OCI-LY7 (cell line): ENCODE data around the gene REEP6. TPM values are rescaled to one million over a fixed set of nuclear protein-coding genes. Genes with fewer than 3 reads are reported as not detected.

Experiments
- BruUV-seq: library from RNA; stranded (reverse); fragments of 400-500 nt; replicated peaks from 2 replicates; lab custom pipeline; 2021; lab: Mats Ljungman, UMichigan
- CTCF ChIA-PET: fragments of 300-600 bp; sonication (Branson Sonifier 250); formaldehyde crosslinking; loops from one replicate; lab custom pipeline; 2022; ENCODE audit warnings: antibody characterized with exemption; ENCODE audit not compliant: unreplicated experiment; lab: Charles Lee
- POLR2A ChIA-PET: fragments of 300-600 bp; sonication (Branson Sonifier 250); formaldehyde crosslinking; loops from one replicate; lab custom pipeline; 2022; ENCODE audit warnings: antibody characterized with exemption; lab: Charles Lee
- DNase-seq: peaks from one replicate; pipeline ENCODE4 v3.0.0-alpha.2; 2015; ENCODE audit warnings: low spot score
- H2AFZ ChIP-seq: fragments of 200-600 bp; sonication (generic), shearing (Covaris generic); 2 replicates; pipeline ENCODE4 v1.6.1; 2014; ENCODE audit warnings: mild to moderate bottlenecking, antibody characterized with exemption, low read length, moderate library complexity
- H3K27ac ChIP-seq: fragments of 200-600 bp; sonication (generic); 2 replicates; pipeline ENCODE4 v1.5.1; 2014; ENCODE audit warnings: mixed run types, low read depth, mild to moderate bottlenecking, moderate library complexity, low read length, inconsistent platforms; ENCODE audit not compliant: poor library complexity, severe bottlenecking
- H3K36me3 ChIP-seq: fragments of 200-600 bp; sonication (generic); 2 replicates; pipeline ENCODE4 v1.6.1; 2014; ENCODE audit warnings: mild to moderate bottlenecking, antibody characterized with exemption, low read length, moderate library complexity, mixed read lengths; ENCODE audit not compliant: insufficient read depth
- H3K4me1 ChIP-seq: fragments of 200-600 bp; sonication (generic); 2 replicates; pipeline ENCODE4 v1.5.1; 2014; ENCODE audit warnings: mild to moderate bottlenecking, low read length; ENCODE audit not compliant: insufficient read depth, poor library complexity, severe bottlenecking
- H3K4me2 ChIP-seq: fragments of 200-600 bp; sonication (generic); 2 replicates; pipeline ENCODE4 v1.6.1; 2014; ENCODE audit warnings: mild to moderate bottlenecking, low read length
- H3K4me3 ChIP-seq: fragments of 200-600 bp; sonication (generic); 2 replicates; pipeline ENCODE4 v1.5.1; 2014; ENCODE audit warnings: mild to moderate bottlenecking, low read depth, low read length; ENCODE audit not compliant: poor library complexity, severe bottlenecking
- H3K79me2 ChIP-seq: fragments of 200-600 bp; sonication (generic); 2 replicates; pipeline ENCODE4 v1.6.1; 2016; ENCODE audit warnings: low read depth, mild to moderate bottlenecking, low read length, moderate library complexity, mixed read lengths; ENCODE audit not compliant: insufficient read depth
- H3K9me2 ChIP-seq: fragments of 200-600 bp; sonication (generic); 2 replicates; pipeline ENCODE4 v1.6.1; 2016; ENCODE audit warnings: mild to moderate bottlenecking, low read length, mixed read lengths; ENCODE audit not compliant: insufficient read depth
- H3K9me3 ChIP-seq: fragments of 200-600 bp; sonication (generic); 2 replicates; pipeline ENCODE4 v1.6.1; 2014; ENCODE audit warnings: mild to moderate bottlenecking, mixed run types, low read length, mixed read lengths
- H4K20me1 ChIP-seq: fragments of 200-600 bp; sonication (generic); 2 replicates; pipeline ENCODE4 v1.6.1; 2014; ENCODE audit warnings: mild to moderate bottlenecking, antibody characterized with exemption, low read length, moderate library complexity, mixed read lengths; ENCODE audit not compliant: insufficient read depth
- EZH2phosphoT487 ChIP-seq: fragments of 200-600 bp; sonication (generic); IDR thresholded peaks from 2 replicates; pipeline ENCODE4 v1.6.1; 2018; ENCODE audit warnings: low read depth, borderline replicate concordance, mild to moderate bottlenecking, mixed run types, antibody characterized with exemption, low read length, moderate library complexity, mixed read lengths
- intact Hi-C: fragments of 100-400 bp; cut with micrococcal nuclease; formaldehyde crosslinking; loops from one replicate; pipeline ENCODE4 v1.10.0; 2022; ENCODE audit not compliant: unreplicated experiment
- total RNA-seq, 2 experiments: library from RNA; depleted of rRNA in 1 of 2; stranded (reverse); fragments of >200 nt in 1 of 2; shearing (Covaris generic) in 1 of 2; gene quantifications; 2 replicates each; pipeline ENCODE4 v1.2.3, GENCODE V29; 2014 to 2022
- TF ChIP-seq, protein P1 (sequence below): fragments of 200-600 bp; sonication (generic); conservative IDR thresholded peaks from 2 replicates; pipeline ENCODE4 v1.5.1; 2014; ENCODE audit warnings: mild to moderate bottlenecking, antibody characterized with exemption, low read length, moderate library complexity, mixed read lengths

The REEP6 gene
- total RNA-seq, 2 experiments from 2014 or later: 1.3 to 3.6 TPM

DNA sequence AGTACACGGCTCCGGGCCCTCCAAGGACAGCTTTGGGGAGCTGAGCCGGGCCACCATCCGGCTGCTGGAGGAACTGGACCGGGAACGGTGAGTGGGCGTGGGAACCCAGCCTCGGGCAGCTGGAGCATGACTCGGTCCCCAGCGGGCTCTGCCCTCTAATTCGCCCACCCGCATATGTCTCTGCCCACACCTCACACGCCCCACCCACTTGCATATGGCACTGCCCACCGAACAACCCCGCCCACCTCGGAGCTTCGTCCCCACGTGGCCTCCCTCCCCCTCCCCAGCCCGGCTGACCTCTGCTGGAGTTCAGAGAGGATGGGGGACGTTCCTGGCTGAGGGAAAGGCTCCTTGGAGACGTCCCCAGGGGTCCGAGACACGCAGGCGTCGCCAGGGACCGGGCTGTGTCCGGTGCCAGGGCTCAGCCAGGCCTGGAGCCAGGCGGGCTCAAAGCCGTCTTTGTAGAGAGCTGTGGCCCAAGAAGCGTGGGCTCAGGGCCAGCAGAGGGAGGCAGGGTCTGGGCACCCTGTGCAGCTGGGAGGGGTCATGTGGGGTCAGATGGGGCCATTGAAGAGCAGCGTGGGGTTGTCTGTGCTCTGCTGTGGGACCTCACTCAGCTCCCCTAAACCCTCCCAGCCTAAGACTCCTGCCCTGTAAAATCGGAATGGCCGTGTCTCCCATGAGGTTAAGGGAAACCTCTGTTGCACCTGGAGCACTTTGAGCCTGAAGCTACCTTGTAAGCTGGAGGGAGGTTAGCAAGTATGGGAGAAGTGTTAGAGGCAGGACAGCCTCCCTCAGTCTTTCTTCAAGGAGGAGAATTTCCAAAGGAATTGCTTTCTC, 37.2 kb upstream of the REEP6 start:
- DNase-seq: no peak
- no TSS peak for BruUV-seq
- peak overlapping the region; percentile 9 for H3K27ac ChIP-seq
- H3K9me3 ChIP-seq: no peaks in the 10 kb centered on the region
- peaks cover 40% of the 10 kb centered on the region for H3K4me1 ChIP-seq
- ChIA-PET POLR2A (interaction anchor here (1.1 kb wide), 1 partner anchor 9 kb away, joined by 6 read pairs; no protein-coding TSS in a partner anchor), CTCF (no interaction called here)
- no peaks in the 10 kb centered on the region for H4K20me1 ChIP-seq
- no peak overlapping the region for H3K4me3 ChIP-seq
- intact Hi-C loops: no loop called here
- TF ChIP-seq, protein P1, sequence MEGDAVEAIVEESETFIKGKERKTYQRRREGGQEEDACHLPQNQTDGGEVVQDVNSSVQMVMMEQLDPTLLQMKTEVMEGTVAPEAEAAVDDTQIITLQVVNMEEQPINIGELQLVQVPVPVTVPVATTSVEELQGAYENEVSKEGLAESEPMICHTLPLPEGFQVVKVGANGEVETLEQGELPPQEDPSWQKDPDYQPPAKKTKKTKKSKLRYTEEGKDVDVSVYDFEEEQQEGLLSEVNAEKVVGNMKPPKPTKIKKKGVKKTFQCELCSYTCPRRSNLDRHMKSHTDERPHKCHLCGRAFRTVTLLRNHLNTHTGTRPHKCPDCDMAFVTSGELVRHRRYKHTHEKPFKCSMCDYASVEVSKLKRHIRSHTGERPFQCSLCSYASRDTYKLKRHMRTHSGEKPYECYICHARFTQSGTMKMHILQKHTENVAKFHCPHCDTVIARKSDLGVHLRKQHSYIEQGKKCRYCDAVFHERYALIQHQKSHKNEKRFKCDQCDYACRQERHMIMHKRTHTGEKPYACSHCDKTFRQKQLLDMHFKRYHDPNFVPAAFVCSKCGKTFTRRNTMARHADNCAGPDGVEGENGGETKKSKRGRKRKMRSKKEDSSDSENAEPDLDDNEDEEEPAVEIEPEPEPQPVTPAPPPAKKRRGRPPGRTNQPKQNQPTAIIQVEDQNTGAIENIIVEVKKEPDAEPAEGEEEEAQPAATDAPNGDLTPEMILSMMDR: no peak
- no peak for TF ChIP-seq EZH2phosphoT487
- H3K79me2 ChIP-seq: no peaks in the 10 kb centered on the region
- H2AFZ ChIP-seq: no peak overlapping the region
- no peaks in the 10 kb centered on the region for H3K9me2 ChIP-seq
- no peak overlapping the region for H3K4me2 ChIP-seq
- H3K36me3 ChIP-seq: no peaks in the 10 kb centered on the region

DNA sequence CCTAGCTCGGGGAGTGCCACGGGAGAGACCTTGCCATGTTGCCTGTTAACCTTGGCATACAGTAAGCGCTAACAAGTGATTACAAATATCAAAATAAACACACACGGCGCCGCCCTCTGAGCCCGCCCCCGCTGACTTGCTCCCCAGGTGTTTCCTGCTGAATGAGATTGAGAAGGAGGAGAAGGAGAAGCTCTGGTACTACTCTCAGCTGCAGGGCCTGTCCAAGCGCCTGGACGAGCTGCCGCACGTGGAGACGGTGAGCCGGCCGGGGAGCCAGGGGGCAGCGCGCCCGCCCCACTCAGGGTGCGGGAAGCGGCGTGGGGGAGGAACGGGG, 36.0 kb upstream of the REEP6 start:
- POLR2A ChIA-PET: no interaction called here
- no TSS peak for BruUV-seq
- intact Hi-C loops: loop anchor here (1.0 kb wide), 1 partner anchor 24 kb away; the partner anchor contains the start of gene C19orf25

More for the DNA sequence above, 36.0 kb upstream of the REEP6 start:
- H2AFZ ChIP-seq: no peak overlapping the region
- peak overlapping the region; percentile 59 for H3K27ac ChIP-seq
- CTCF ChIA-PET: no interaction called here
- no peaks in the 10 kb centered on the region for H3K9me3 ChIP-seq
- no peak for DNase-seq
- no peaks in the 10 kb centered on the region for H4K20me1 ChIP-seq
- peaks cover 31% of the 10 kb centered on the region for H3K4me1 ChIP-seq
- H3K9me2 ChIP-seq: no peaks in the 10 kb centered on the region
- no peaks in the 10 kb centered on the region for H3K79me2 ChIP-seq
- TF ChIP-seq, protein P1: no peak
- no peak for TF ChIP-seq EZH2phosphoT487
- H3K4me2 ChIP-seq: peak overlapping the region; percentile 85
- H3K36me3 ChIP-seq: no peaks in the 10 kb centered on the region
- peak overlapping the region; percentile 52 for H3K4me3 ChIP-seq
